A549 (cell line): ENCODE results near the gene TTC7B. TPM values are rescaled to one million over a fixed set of nuclear protein-coding genes. Genes with fewer than 3 reads are reported as not detected.

Source experiments
- ATAC-seq, 2 experiments: fragments of 200-7000 bp in 1 of 2; fragments of >200 bp in 1 of 2; cut with Nextera tagmentation in 1 of 2; cut with Tn5 transposase in 1 of 2; 3 replicates each; pipeline versions ENCODE4 v1.8.0 to v1.9.1; 2018 to 2020; ENCODE audit warnings: mild to moderate bottlenecking in 1 of 2, moderate library complexity in 1 of 2
- CTCF ChIA-PET: fragments of 300-600 bp; sonication (Branson Sonifier 250); formaldehyde crosslinking; extraction: SDS; loops from one replicate; lab custom pipeline; 2021; ENCODE audit warnings: antibody characterized with exemption, inconsistent platforms; lab: Yijun Ruan, JAX
- POLR2A ChIA-PET: fragments of 350-600 bp; formaldehyde crosslinking; extraction: SDS; loops from one replicate; lab custom pipeline; 2021; ENCODE audit warnings: antibody characterized with exemption, inconsistent platforms; lab: Yijun Ruan, JAX
- DNase-seq, 2 experiments: peaks; one replicate each; pipeline versions ENCODE4 v3.0.0 to v3.0.0-alpha.2; 2011 to 2016; ENCODE audit warnings: low read depth in 1 of 2, low spot score in 1 of 2
- FAIRE-seq: peaks from 2 replicates; lab custom pipeline; 2011; peaks lifted over from hg19 to GRCh38; lab: Jason Lieb, UNC
- H3K27ac ChIP-seq, 2 experiments: fragments of >200 bp; sonication (Bioruptor Twin); formaldehyde crosslinking; 3 replicates each; pipeline ENCODE4 v1.5.1; 2016 to 2017
- H3K4me1 ChIP-seq: fragments of >200 bp; sonication (Bioruptor Twin); formaldehyde crosslinking; 3 replicates; pipeline ENCODE4 v1.6.1; 2016
- H3K4me2 ChIP-seq: fragments of >200 bp; sonication (Bioruptor Twin); formaldehyde crosslinking; 3 replicates; pipeline ENCODE4 v1.6.1; 2016
- H3K4me3 ChIP-seq: fragments of >200 bp; sonication (Bioruptor Twin); formaldehyde crosslinking; 3 replicates; pipeline ENCODE4 v1.5.1; 2016
- H3K9me3 ChIP-seq: fragments of >200 bp; sonication (Bioruptor Twin); formaldehyde crosslinking; 3 replicates; pipeline ENCODE4 v1.6.1; 2016
- BCL3 ChIP-seq: fragments of >200 bp; sonication (Bioruptor Twin); formaldehyde crosslinking; IDR thresholded peaks from 3 replicates; pipeline ENCODE4 v1.6.1; 2016
- CBX2 ChIP-seq: fragments of 200-600 bp; sonication (generic); IDR thresholded peaks from 2 replicates; pipeline ENCODE4 v1.6.1; 2016; ENCODE audit warnings: low read depth, mild to moderate bottlenecking, borderline replicate concordance
- CHD4 ChIP-seq: fragments of 200-600 bp; sonication (generic); IDR thresholded peaks from 2 replicates; pipeline ENCODE4 v1.6.1; 2016; ENCODE audit warnings: antibody characterized with exemption, mild to moderate bottlenecking, borderline replicate concordance
- EHF ChIP-seq: fragments of 250-450 bp; sonication (Bioruptor Pico); IDR thresholded peaks from 2 replicates; pipeline ENCODE4 v1.5.0; 2020; ENCODE audit warnings: mild to moderate bottlenecking
- EHMT2 ChIP-seq: fragments of 200-600 bp; sonication (generic); IDR thresholded peaks from 2 replicates; pipeline ENCODE4 v1.6.1; 2016; ENCODE audit warnings: antibody characterized with exemption, low read depth, mild to moderate bottlenecking, moderate library complexity
- EP300 ChIP-seq, 2 experiments: fragments of >200 bp; sonication (Bioruptor Twin); formaldehyde crosslinking; IDR thresholded peaks; 2 replicates in 1 of 2; 3 replicates in 1 of 2; pipeline ENCODE4 v1.6.1; 2016 to 2017
- ESRRA ChIP-seq: fragments of 150-350 bp; IDR thresholded peaks from 2 replicates; pipeline ENCODE4 v1.6.1; 2014; ENCODE audit warnings: mild to moderate bottlenecking, low read length, borderline replicate concordance
- GATA3 ChIP-seq: IDR thresholded peaks from 2 replicates; pipeline ENCODE4 v1.6.1; 2012; ENCODE audit warnings: borderline replicate concordance
- HES2 ChIP-seq: fragments of >200 bp; sonication (Bioruptor Twin); formaldehyde crosslinking; IDR thresholded peaks from 2 replicates; pipeline ENCODE4 v1.6.1; 2016
- HOXA7 ChIP-seq: fragments of 250-450 bp; sonication (Bioruptor Pico); IDR thresholded peaks from 2 replicates; pipeline ENCODE4 v1.5.0; 2020; ENCODE audit warnings: mild to moderate bottlenecking, moderate library complexity
- HOXB5 ChIP-seq: fragments of 250-450 bp; sonication (Bioruptor Pico); IDR thresholded peaks from 2 replicates; pipeline ENCODE4 v1.5.0; 2020; ENCODE audit warnings: mild to moderate bottlenecking, moderate library complexity
- JUNB ChIP-seq: fragments of >200 bp; sonication (Bioruptor Twin); formaldehyde crosslinking; IDR thresholded peaks from 2 replicates; pipeline ENCODE4 v1.6.1; 2016
- MYC ChIP-seq: IDR thresholded peaks from 2 replicates; pipeline ENCODE4 v1.6.1; 2012; ENCODE audit warnings: mild to moderate bottlenecking, inconsistent platforms, low read length, improper control_type of control experiment, borderline replicate concordance
- POLR2AphosphoS2 ChIP-seq: conservative IDR thresholded peaks from 2 replicates; pipeline ENCODE4 v1.6.1; 2012; ENCODE audit warnings: low read length, improper control_type of control experiment, inconsistent platforms
- RNF2 ChIP-seq: fragments of 200-600 bp; sonication (generic); IDR thresholded peaks from 2 replicates; pipeline ENCODE4 v1.6.1; 2016; ENCODE audit warnings: low read depth, mild to moderate bottlenecking, antibody characterized with exemption, moderate library complexity, borderline replicate concordance
- ZC3H11A ChIP-seq: fragments of 450-650 bp; IDR thresholded peaks from 2 replicates; pipeline ENCODE4 v1.6.1; 2014; ENCODE audit warnings: antibody characterized with exemption, mild to moderate bottlenecking
- WGBS: methylation state at CpG from one replicate; pipeline ENCODE4 v1.1.6; 2017; ENCODE audit errors: missing lambda C conversion rate; 5-methylcytosine and 5-hydroxymethylcytosine counted together
- polyA plus RNA-seq, 4 experiments: library from polyadenylated mRNA; depleted of rRNA in 3 of 4; stranded (reverse); fragments of >200 nt; fragmentation: RNase III in 1 of 4; extraction: RNeasy Plus Mini Kit Qiagen cat#74134 plus additional on column Dnase treatment in 1 of 4; gene quantifications; 2 replicates in 3 of 4; 3 replicates in 1 of 4; pipeline ENCODE4 v1.2.3, GENCODE V29; 2011 to 2017
- TF ChIP-seq, protein P1 (sequence below): fragments of 200-600 bp; sonication (generic); IDR thresholded peaks from 2 replicates; pipeline ENCODE4 v1.6.1; 2016; ENCODE audit warnings: antibody characterized with exemption, mild to moderate bottlenecking, moderate library complexity

The TTC7B gene
- polyA plus RNA-seq, 2 of the 4 experiments (the other 2 are of a cell fraction) = 16.6 to 28.0 TPM

DNA sequence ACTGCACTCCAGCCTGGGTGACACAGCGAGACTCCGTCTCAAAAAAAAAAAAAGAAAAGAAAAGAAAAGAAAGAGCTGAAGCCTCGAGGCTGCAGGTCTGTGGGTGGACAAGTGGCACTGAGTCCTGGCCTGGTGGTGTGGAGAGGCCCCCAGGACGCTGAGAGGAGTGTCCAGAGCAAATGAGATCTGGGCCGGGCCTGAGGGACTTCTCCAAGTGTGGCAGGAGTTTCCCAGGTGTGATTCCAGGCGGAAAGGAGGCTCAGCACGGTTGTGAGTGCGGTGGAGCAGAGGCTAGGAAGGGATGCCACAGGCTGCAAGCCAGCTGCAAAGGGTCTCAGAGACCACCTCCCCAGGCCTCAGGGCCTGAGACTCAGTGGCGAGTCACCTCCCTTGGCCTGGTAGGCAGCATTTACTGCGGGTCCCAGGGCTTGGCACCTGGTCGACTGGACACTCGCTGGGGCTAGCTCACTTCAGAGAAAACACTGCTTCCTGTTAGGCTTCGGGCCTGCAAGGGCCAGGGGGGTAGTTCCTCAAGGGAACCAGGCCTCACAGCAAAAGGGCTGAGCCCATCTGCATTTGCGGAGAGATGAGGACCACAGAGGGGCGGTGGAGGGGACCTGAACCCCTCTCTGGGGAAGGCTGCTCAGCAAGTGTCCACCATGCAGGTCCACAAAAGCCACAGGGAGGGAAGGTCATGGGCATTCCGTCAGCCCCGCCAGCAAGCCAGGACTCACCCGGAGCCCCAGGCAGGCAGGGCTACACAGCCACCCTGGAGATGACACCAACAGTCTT is 11.7 kb downstream of the TTC7B start:
- ATAC-seq (no peak), FAIRE-seq (no peak), DNase-seq (no peak)
- Histone ChIP-seq H3K4me1 (no peaks in the 10 kb centered on the region), H3K4me3 (no peak overlapping the region), H3K4me2 (no peak overlapping the region), H3K27ac (no peak overlapping the region), H3K9me3 (no peaks in the 10 kb centered on the region)
- TF ChIP-seq GATA3 = no peak
- no peak for TF ChIP-seq EP300 (IDR thresholded peaks at IDR 0.05)
- no peak for TF ChIP-seq ESRRA
- TF ChIP-seq CBX2 = no peak
- TF ChIP-seq JUNB = no peak
- TF ChIP-seq ZC3H11A = no peak
- TF ChIP-seq, protein P1, sequence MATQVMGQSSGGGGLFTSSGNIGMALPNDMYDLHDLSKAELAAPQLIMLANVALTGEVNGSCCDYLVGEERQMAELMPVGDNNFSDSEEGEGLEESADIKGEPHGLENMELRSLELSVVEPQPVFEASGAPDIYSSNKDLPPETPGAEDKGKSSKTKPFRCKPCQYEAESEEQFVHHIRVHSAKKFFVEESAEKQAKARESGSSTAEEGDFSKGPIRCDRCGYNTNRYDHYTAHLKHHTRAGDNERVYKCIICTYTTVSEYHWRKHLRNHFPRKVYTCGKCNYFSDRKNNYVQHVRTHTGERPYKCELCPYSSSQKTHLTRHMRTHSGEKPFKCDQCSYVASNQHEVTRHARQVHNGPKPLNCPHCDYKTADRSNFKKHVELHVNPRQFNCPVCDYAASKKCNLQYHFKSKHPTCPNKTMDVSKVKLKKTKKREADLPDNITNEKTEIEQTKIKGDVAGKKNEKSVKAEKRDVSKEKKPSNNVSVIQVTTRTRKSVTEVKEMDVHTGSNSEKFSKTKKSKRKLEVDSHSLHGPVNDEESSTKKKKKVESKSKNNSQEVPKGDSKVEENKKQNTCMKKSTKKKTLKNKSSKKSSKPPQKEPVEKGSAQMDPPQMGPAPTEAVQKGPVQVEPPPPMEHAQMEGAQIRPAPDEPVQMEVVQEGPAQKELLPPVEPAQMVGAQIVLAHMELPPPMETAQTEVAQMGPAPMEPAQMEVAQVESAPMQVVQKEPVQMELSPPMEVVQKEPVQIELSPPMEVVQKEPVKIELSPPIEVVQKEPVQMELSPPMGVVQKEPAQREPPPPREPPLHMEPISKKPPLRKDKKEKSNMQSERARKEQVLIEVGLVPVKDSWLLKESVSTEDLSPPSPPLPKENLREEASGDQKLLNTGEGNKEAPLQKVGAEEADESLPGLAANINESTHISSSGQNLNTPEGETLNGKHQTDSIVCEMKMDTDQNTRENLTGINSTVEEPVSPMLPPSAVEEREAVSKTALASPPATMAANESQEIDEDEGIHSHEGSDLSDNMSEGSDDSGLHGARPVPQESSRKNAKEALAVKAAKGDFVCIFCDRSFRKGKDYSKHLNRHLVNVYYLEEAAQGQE = no peak
- TF ChIP-seq HOXB5 = no peak
- POLR2A ChIA-PET = no interaction called here
- WGBS = 87% methylated on average over 17 of the region's 18 CpGs
- CTCF ChIA-PET = interaction anchor here (0.7 to 1.7 kb wide), 3 partner anchors 12 to 15 kb away, joined by 3 to 4 read pairs (median 3); partner anchors contain the start of gene TTC7B

GRCh38 chr14:90803249-90803648 is 13.0 kb downstream of the TTC7B start:
- Histone ChIP-seq H3K4me1 (no peaks in the 10 kb centered on the region), H3K4me2 (no peak overlapping the region), H3K4me3 (no peak overlapping the region), H3K27ac (no peak overlapping the region), H3K9me3 (no peaks in the 10 kb centered on the region)
- 84% methylated on average over 2 of the region's 2 CpGs for WGBS
- no peak for FAIRE-seq
- ChIA-PET CTCF (interaction anchor here (0.7 to 1.7 kb wide), 4 partner anchors 13 to 100 kb away, joined by 3 to 4 read pairs (median 3); partner anchors contain the start of gene TTC7B), POLR2A (no interaction called here)
- TF ChIP-seq HOXA7 (CRISPR knock-in tag) (no peak), MYC (no peak), POLR2AphosphoS2 (no peak), EHMT2 (no peak), RNF2 (no peak), EHF (no peak), CHD4 (no peak), HES2 (no peak), EP300 (IDR thresholded peaks at IDR 0.05) (no peak), GATA3 (no peak), BCL3 (no peak)
- TF ChIP-seq, protein P1 = no peak
- no peak for DNase-seq
- ATAC-seq = no peak
